GM20431 (cell line): ENCODE data around the gene RNF217.

ENCODE experiments used
- in situ Hi-C: fragments of 300-500 bp; cut with MseI, MboI; formaldehyde crosslinking; loops from one replicate; pipeline ENCODE4 v1.15.0; 2020; ENCODE audit warnings: low sequenced_read_pairs; ENCODE audit not compliant: unreplicated experiment

Gene RNF217

DNA sequence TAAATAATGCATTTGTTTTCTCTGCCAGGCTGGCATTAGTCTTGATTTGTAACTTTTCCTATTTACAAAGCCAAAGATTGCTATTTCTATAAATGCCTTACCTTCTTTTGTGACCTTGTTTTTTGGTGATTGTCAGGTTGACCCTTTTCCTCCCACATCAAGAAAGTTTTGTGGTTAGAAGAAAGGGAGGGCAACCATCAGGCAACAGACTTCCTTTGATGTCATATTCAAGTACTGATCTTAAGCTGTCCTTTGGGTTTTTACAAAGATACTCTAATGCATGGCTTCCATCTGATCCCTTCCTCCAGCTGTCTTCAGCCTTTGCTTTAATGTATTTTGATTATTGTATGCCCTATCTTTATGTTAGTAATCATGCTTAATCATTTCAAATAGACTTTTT, 23.9 kb downstream of the RNF217 start:
- in situ Hi-C loops, result no loop called here

DNA sequence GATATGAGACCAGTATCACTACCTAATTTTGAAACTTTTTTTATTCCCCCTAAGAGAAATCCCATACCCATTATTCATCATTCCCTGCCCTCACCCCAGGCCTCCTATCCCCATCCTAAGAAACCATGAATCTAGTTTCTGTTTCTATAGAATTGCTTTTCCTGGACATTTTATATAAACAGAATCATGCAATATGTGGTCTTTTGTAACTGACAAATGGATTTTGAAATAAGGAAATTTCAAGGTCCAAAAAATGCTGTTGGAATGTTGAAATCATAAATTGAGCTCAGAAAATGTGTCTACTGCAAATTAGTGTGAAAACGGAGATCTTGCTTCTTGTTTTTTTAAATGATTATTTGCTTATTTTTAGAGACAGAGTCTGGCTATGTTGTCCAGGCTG, 25.1 kb downstream of the RNF217 start:
- in situ Hi-C loops, result no loop called here

DNA sequence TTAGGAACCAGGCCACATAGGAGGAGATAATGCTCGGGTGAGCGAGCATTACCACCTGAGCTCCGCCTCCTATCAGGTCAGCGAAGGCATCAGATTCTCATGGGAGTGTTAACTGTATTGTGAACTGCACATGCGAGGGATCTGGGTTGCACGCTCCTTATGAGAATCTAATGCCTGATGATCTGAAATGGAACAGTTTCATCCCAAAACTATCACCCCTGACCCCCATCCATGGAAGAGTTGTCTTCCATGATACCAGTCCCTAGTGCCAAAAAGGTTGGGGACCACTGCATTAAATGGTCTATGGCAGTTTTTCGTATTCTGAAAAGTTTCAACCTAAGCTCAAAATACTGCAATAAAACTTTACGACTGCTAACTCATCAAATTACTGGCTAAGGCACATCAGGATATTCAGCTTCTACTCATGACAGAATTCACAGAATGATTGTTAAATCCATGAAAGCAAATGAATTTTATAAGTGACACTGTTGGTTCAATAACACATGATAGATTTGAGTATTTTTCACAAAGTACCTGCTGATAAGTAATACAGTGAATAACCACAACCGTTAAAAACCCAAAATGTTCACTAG, 25.9 kb downstream of the RNF217 start:
- in situ Hi-C loops, result no loop called here

DNA sequence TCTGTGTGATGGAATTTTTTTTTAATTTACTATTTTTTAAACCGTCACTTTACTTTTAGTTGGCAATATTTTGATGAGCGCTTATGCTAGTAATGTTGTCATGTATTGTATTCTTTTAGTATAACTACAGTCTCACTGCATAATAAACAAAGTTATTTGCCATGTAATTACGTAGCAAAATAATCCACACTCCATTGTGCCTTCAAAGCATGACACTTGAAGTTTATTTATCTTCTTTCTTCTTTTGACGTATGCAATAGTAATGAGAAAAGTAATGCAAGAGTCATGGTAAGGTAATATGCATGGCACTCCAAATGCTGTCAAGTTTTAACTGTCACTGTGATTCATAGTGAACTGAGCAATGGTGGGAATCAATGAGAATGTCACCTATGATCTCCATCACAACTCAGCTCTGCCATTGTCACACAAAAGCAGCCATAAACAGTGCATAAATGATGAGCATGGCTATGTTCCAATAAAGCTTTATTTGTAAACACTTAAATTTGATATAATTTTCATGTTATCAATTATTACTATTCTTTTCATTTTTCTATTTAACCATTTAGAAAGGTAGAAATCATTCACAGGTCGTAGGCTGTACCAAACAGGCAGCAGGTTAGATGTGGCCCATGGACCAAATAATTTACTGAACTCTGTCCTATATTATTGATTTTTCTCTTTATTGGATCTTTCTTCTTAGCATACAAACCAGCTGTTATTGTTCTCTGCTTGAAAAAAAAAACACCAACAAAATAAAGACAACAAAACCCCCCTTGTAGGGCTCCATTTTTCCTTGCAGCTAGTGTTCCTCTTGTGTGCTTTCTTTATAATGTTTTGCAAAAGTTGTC, 27.1 kb downstream of the RNF217 start:
- in situ Hi-C loops, result no loop called here

DNA sequence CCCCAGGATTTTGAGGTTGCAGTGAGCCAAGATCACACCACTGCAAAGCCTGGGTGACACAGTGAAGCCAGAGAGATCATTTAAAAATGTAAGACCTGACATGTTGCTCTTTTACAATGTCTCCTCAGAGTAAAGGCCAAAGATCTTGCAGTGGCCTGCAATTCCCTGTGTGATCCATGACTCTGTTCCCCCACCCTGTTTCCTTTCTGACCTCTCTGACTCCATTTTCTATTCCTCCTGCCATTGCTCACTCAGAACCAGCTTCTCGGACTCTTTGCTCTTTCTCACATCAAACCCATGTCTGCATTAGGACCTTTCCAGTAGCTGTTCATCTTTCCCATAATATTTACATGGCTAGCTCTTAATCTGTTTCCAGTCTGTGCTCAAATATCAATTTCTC, 28.8 kb downstream of the RNF217 start:
- in situ Hi-C loops, result no loop called here

DNA sequence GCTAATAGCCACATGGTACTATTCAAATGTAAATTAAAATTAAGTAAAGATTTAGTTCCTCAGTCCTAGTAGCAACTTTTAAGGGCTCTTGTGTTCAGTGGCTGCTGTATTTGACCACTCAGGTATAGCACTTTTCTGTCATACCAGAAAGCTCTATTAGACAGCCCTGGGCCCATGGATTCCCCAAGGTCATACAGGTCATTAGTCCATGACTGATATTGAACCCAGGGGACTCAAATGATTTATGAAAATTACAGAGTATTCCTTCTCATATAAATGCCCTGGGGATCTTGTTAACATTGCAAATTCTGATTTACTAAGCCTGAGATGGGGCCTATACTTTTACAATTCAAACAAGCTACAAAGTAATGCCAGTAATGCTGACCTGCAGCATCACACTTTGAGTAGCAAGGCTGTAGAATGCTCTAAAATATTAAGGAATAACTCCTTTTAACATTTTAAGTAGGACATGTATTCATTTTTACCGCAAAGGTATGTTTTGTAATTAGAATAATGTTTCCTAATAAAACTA, 29.6 kb downstream of the RNF217 start:
- in situ Hi-C loops, result no loop called here

DNA sequence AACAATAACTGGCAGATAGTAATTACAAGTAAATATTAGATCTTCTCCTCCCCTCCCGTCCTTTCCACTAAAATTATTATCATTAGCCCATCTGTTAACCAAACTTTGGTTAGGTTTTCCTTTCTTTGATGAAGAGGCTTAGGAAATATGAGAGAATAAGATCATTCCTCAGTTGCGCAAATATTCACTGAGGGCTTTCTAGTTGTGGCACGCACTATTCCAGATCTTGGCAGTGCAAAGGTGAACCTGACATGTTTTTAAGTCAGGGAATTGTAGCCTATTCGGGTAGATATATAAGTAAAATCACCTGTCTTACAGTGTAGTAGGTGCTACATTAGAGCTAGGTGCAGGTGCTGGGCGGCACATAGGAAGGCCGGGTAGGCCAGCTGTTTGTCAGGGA, 31.1 kb downstream of the RNF217 start:
- in situ Hi-C loops, result no loop called here

DNA sequence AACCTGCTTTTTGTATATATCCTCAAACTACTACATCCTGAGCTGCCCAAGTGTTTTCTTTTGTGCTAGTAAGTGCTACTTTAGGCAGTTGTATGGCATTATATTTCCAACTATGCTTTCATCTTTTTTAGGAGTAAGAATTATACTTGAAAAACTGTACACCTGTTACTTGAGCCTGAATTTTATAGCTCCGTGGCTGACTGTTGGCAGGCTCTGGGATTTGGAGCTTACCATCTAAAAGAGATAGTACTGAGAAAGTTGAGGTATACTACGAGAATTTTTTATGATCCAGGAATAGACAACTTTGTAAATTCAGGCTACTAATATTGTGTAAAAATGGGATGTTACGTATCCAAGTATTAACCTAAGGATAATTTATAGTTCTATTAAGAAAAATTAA, 32.4 kb downstream of the RNF217 start:
- in situ Hi-C loops, result no loop called here

DNA sequence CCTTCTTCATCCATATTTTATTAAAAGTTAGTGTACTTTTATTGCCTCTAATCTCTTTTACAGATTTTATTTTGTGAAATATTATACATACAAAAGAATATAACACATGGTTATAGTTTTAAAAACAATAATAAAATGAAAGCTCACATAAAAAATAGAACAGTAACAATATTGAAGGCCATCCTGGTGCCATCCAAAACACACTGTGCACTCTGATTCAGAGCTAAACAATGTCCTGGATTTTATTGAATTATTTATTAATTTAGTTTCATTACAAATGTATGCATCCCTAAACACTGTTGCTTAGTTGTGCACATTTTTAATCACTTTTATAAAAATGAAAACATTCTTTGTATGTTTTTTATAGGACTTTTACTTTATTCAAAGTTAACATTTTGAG, 32.9 kb downstream of the RNF217 start:
- in situ Hi-C loops, result no loop called here

DNA sequence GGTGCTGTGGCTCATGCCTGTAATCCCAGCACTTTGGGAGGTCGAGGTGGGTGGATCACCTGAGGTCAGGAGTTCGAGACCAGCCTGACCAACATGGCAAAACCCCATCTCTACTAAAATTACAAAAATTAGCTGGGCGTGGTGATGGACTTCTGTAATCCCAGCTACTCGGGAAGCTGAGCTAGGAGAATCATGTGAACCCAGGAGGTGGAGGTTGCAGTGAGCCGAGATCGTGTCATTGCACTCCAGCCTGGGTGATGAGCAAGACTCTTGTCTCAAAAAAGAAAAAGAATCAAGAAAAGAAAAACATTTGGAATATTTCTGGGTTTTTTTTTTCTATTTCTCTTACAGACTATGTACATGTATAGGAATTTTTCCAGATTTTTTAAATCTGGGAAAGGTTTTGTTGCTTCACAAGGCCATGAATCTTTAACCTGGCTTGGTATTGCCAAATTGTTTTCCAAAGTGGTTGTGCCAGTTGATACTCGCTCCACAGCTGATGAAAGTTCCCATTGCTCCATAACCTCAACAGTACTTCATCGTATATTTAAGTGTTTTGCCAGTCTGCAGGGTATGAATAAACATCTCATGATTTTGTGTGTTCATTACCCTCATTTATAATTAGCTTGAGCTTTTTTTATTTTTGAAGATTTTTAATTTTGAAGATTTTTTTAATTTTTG, 33.5 kb downstream of the RNF217 start:
- in situ Hi-C loops, result no loop called here

DNA sequence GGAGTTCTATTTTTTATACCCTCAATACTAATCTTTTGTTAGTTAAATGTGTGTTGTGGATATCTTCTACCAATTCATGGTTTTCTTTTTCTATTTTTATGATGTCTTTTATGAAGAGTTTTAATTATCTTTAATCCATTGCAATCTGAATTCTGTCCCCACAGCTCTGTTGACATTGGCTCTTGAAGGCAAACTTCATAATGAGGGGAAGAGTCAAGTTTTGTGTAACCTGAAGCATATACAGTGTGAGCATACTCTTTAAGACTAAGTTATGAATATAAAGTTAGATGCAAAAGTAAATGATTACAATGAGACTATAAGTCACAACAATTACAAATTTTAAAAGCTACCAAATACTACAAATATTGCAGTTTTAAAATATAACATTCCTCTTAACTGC, 34.2 kb downstream of the RNF217 start:
- in situ Hi-C loops, result no loop called here

DNA sequence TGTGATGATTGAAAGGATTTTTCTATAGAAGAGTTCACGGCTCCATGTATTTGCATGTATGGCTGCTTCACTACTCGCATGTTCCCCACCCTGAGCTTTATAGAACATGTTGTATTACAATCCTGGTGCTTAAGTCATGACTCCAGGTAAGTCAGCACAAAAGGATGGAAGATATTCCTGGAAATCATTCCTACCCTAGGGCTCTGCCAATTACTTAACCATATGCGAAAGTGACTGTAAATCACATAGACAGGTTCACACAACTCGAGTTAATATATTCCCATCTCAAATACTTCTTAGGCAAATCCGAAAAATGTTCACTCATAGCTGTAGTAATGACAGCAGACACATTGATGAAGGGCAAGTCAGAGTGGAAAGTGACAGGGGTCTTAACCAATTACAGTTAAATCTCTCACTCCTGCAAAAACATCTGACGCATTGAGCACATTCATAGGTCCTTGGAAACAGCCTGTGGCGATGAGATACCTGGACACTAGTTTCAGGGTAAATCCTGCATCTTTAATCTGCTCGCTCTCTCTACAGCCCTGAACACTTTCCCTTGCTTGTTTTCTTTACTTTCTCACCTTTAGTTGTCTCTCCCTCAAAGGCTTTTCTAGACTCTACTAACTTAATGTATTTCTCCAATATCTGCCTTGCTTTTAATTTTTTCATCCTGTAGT, 35.1 kb downstream of the RNF217 start:
- in situ Hi-C loops, result no loop called here

DNA sequence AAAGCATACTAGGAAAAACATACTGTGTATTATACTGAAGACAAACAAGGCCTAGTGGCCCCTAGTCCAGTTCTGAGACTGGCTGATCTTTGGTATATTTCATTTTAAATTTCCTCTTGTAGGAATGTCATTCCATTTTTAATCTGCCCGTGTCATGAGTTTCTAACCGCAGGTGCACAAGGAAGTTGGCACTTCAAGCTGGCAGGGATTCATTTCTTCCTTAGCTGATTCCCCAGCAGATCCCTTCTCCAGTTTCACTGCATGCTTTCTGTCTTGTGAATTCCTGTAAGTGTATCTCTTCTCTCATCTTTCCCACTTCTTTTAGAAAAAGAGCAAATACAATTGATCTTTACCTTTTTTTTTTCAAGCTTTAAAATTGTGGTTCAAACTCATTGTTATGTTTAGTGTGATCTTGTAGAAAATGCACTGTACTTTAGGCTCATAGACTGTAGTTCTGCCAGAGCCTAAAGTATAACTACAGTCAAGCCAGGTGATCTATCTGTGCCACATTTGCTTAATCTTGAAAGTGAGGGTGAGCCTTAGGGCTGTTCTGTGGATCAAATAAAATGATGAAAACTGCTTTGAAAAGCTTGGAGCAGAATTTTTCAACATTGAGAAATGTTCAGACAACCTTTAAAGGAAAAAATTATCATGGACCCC, 37.0 kb downstream of the RNF217 start:
- in situ Hi-C loops, result no loop called here

DNA sequence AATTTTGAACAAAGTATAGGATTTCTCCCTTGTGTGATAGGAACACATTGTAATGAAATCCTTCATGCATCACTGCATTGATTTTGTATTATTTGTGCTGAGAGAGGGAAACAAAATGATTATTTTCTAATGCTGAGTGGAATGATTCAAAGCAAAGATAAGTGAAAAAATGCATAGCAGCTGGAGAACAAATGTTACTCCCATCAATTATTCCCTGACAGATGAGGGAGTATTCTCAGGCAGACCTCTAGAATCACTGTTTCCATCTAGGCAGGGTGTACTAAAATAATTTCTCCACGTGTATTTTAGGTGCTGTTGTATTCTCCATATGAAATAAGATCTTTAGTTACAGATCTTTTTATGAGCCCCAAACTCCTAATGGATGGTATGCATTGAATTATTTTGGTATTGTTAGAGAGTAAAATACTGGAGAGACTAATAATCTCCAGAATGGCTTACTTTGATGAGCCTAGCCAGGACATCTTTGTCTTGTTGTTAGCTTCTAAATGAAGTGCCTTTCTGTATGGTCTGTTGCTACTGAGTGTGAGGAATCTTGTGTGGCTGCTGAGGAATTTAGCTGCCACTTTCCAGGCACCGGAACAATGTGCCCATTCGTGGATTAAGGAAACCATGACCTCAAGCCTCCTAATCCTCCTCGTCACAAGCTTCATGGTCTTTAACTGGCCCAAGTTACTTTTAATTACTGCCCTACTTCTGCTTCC, 39.6 kb downstream of the RNF217 start:
- in situ Hi-C loops, result no loop called here

DNA sequence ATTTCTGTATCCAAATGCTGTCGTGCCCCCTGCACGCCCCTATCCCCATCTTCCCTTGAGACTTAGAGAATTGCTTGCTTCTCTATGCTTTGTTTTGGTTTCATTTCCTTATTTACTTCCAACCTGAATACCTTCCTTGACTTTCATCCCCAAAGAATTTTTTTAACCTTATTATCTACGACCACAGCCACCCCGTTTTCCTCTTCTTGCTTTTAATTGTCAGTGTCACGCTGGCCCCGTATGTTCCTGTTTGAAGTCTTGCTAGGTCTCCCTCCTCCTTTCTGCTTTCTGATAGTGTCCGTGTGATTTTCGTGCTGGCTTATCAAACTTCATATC, 40.1 kb downstream of the RNF217 start:
- in situ Hi-C loops, result no loop called here

DNA sequence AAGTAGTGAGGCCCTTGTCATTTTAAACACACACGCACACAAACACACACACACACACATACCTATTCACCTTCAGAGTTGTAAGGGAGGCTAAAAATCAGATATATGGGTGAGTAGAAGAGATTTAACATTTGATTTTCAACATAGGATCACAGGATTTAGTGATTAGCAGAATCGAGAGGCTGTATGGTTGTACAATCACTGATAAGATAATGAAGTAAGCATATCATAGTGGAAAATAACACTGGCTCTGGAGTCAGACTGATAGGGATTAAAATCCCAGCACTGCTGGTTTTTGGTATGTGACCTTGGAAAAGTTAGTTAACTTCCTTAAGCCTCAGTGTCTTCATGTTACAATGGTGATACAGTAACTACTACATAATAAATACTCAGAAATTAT, 40.8 kb downstream of the RNF217 start:
- in situ Hi-C loops, result no loop called here

DNA sequence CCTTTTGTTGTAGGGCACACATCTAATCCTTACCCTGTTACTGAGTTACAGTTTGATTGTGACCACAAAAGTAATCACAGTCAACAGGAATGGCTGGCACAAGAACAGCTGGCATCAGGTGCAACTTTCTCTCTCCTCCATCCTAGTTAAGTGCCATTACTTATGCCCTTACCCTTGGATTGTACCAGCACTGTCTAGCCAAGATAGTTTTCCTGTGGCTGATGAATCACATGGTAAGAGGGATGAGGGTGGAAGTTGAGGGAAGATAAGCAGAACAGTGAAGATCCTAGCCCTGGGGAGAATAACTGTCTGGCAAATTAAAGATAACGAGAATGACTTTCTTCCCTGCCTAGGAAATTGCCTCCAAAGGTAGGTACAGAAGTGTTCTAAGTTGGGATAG, 42.0 kb downstream of the RNF217 start:
- in situ Hi-C loops, result no loop called here

DNA sequence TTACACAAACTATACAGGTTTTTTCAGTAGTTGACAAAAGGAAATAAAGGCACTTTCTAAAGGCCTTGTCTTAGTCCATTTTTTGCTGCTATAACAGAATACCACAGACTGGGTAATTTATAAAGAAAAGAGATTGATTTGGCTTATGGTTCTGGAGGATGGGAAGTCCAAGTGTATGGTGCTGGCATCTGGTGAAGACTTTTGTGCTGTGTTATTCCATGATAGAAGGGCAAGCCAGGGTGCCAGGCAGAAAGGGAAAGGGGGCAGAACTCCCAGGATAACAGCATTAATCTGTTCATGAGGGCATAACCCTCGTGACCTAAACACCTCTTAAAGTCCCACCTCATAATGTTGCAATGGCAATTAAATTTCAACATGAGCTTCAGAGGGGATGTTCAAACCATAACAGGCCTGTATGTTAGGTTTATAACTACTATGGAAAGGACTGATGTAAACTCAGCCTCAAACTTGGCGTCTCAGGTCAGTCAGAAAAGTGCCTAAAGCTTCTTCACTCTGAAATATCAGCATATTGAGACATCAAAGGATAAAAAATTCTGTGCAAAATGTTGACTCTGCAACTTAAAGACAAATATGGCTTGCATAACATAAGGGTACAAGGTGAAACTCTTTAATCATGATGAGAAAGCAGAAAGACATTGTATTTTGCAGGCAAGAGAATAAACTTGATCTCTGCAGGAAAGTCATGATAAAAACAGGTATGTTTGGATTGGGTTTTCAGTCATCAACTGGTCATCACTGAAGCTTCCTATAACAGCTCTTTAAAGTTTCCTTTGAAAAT, 42.8 kb downstream of the RNF217 start:
- in situ Hi-C loops, result no loop called here

DNA sequence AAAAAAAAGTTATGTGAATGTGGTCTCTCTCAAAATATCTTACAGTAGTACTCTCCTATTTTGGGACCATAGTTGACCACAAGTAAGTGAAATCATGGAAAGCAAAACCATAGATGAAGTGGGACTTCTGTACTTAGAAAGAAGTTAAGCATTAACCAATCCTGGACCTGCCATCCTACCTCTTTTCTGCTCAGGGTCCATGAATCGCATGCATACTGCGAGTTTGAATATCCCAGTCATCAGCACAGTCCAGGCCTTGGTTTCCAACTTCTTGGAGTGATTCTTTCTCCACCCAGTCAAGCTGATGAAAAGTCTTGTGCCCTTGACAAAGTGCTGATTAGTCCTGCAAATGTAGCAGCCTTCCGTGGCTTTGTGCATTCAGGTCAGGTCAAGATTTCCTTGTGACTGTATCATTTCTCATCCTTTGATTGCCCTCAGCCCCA, 46.0 kb downstream of the RNF217 start:
- in situ Hi-C loops, result no loop called here
